Spinal cord (tissue), 10 donors: ENCODE data around the gene POTEC. TPM values are rescaled to one million over a fixed set of nuclear protein-coding genes. Genes with fewer than 3 reads are reported as not detected.
"Not testable (repeated sequence)": the region's sequence is repeated elsewhere in the genome, so short reads cannot be mapped to it uniquely, and the experiment has no call there.

ENCODE experiments used
- DNase-seq, 6 donors: peaks; one replicate each; pipeline versions ENCODE4 v3.0.0 to v3.0.0-alpha.2; 2013 to 2015; ENCODE audit warnings: low spot score in 6 of 6, low read depth in 4 of 6
- H3K27ac ChIP-seq: one replicate; pipeline ENCODE4 v1.5.1; 2013; ENCODE audit warnings: low read depth, low read length, control low read depth
- H3K27me3 ChIP-seq: one replicate; pipeline ENCODE4 v1.6.1; 2013; ENCODE audit warnings: low read length; ENCODE audit not compliant: control insufficient read depth, insufficient read depth
- H3K36me3 ChIP-seq: one replicate; pipeline ENCODE4 v1.6.1; 2013; ENCODE audit warnings: low read length; ENCODE audit not compliant: control insufficient read depth, insufficient read depth
- H3K4me1 ChIP-seq: one replicate; pipeline ENCODE4 v1.6.1; 2013; ENCODE audit warnings: low read length; ENCODE audit not compliant: control insufficient read depth, insufficient read depth
- H3K4me3 ChIP-seq: one replicate; pipeline ENCODE4 v1.5.1; 2013; ENCODE audit warnings: low read depth, low read length, control low read depth
- H3K9me3 ChIP-seq: one replicate; pipeline ENCODE4 v1.6.1; 2013; ENCODE audit warnings: low read length; ENCODE audit not compliant: control insufficient read depth, insufficient read depth
- WGBS: methylation state at CpG from one replicate; pipeline ENCODE4 v1.1.5; 2013; ENCODE audit warnings: missing lambda C conversion rate; ENCODE audit not compliant: insufficient coverage; 5-methylcytosine and 5-hydroxymethylcytosine counted together
- long read RNA-seq, 4 donors: transcript quantifications; one replicate each; lab custom pipeline, GENCODE V29; 2026
- polyA plus RNA-seq, 2 donors: library from polyadenylated mRNA; unstranded; fragments of 120-200 nt; gene quantifications; one replicate each; pipeline ENCODE4 v1.2.1, GENCODE V29; 2013; ENCODE audit not compliant: insufficient read length in 2 of 2
- total RNA-seq, 2 donors: library from RNA; depleted of rRNA in 1 of 2; stranded (reverse); fragments of 120-200 nt in 1 of 2; fragments of >200 nt in 1 of 2; gene quantifications; one replicate each; pipeline versions ENCODE4 v1.2.3 to v1.2.4, GENCODE V29; 2013 to 2014
- donor health status: healthy.

POTEC gene
- not detected for total RNA-seq
- polyA plus RNA-seq = under 1 TPM; 0.05 to 0.08 TPM
- long read RNA-seq, donor 1 = 0 reads
- long read RNA-seq, donor 2 = 0 reads
- long read RNA-seq, donor 3 = 0 reads
- long read RNA-seq, donor 4 = 0 reads

DNA sequence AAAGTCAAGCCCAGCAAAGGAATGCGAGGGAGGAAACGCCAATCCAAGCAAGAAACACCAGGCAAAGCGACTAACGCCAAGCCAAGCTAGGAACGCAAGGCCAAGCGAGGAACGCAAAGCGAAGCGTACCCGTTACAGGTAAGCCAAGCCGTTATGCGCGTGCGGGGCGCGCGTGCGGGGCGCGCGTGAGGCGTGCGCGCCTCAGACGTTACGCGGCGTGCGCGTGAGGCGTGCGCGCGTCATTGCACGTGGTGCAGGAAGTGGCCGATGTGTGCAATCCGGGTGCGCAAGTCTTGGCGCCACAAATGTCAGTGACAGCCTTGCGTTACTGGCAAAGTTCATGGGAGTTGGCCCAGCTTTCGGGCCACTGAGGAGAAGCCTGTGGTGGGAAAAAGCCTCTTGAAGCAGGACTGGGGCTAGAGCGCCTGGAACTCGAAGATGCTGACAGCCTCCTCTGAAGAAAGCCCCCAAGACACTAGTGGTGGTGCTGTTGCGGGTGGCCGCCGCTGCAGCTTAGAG lies at the start of gene POTEC:
Gene POTEC, minus strand, starts transcription at position 155 of the 519 bp plus-strand sequence. CDS start 454 bp downstream, outside the sequence.
- not testable (repeated sequence) for H3K4me3 ChIP-seq, H3K27me3 ChIP-seq, DNase-seq, H3K36me3 ChIP-seq, H3K9me3 ChIP-seq, H3K27ac ChIP-seq, H3K4me1 ChIP-seq
- 71% methylated on average over 42 of the region's 46 CpGs for WGBS

GRCh38 chr18:14577971-14578370 lies 34.6 kb upstream of the POTEC start:
- H3K27me3 ChIP-seq = no peaks in the 10 kb centered on the region
- H3K36me3 ChIP-seq = no peaks in the 10 kb centered on the region
- H3K27ac ChIP-seq = no peak overlapping the region
- H3K4me3 ChIP-seq = no peak overlapping the region
- WGBS = 40% methylated on average over 2 of the region's 3 CpGs
- no peak for DNase-seq
- no peaks in the 10 kb centered on the region for H3K4me1 ChIP-seq
- H3K9me3 ChIP-seq = peaks cover 2% of the 10 kb centered on the region

- DNase-seq, H3K4me3 ChIP-seq, H3K4me1 ChIP-seq, H3K36me3 ChIP-seq, H3K9me3 ChIP-seq, H3K27ac ChIP-seq, H3K27me3 ChIP-seq: not testable (repeated sequence)
- no CpG with 5 or more reads among the region's 2 CpGs for WGBS
Observed at GRCh38 chr18:14559502-14559901, 16.1 kb upstream of the POTEC start.

DNA sequence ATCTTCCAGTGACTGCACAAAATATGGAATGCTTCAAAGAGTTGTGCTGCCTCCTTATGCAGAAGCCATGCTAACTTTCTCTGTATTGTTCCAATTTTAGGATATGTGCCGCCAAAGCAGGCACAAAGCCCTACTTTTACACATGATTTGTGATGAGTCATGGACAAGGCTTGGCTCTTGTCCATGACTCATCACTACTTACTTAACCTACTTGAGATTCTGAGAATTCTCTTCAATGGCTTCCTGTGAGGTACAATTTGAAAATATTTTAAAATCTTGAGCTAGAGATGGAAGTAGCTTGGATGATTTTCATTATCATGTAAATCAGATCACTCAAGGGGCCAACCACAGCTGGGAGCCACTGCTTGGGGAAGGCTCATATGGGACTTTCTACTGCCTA lies 11.7 kb downstream of the POTEC start:
- H3K36me3 ChIP-seq, H3K27ac ChIP-seq, H3K9me3 ChIP-seq, H3K4me3 ChIP-seq, H3K4me1 ChIP-seq, H3K27me3 ChIP-seq, DNase-seq: not testable (repeated sequence)
- no CpG with 5 or more reads among the region's 1 CpG for WGBS

GRCh38 chr18:14510707-14511106 lies 32.7 kb downstream of the POTEC start:
- not testable (repeated sequence) for DNase-seq, H3K27me3 ChIP-seq, H3K27ac ChIP-seq, H3K4me1 ChIP-seq, H3K4me3 ChIP-seq, H3K36me3 ChIP-seq, H3K9me3 ChIP-seq
- no CpG with 5 or more reads among the region's 3 CpGs for WGBS

- not testable (repeated sequence) for H3K9me3 ChIP-seq, H3K4me1 ChIP-seq, H3K36me3 ChIP-seq, H3K27me3 ChIP-seq, DNase-seq, H3K27ac ChIP-seq, H3K4me3 ChIP-seq
- 83% methylated on average over 1 of the region's 8 CpGs for WGBS
Observed at GRCh38 chr18:14503691-14504090, 39.7 kb downstream of the POTEC start.

DNA sequence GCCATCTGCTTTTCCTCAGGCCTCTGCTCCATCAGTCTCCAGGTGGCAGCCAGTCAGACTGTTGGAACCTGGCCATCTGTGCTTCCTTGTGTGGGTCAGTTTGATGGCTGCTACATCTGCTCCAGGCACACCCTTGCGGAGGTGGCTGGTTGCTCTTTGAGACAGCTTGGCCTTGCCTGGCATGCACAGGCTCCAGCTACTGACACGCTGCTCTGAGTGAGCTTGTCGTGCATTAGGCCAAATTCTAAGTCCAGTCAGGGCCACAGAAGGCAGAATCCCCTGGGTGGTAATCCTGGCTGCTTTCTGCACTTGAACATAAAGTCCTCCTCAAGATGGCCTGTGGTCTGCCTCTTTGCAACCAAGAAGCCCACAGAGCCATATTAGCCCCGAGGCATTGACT lies 41.5 kb downstream of the POTEC start:
- not testable (repeated sequence) for H3K4me1 ChIP-seq, H3K27me3 ChIP-seq, H3K36me3 ChIP-seq, H3K4me3 ChIP-seq, H3K9me3 ChIP-seq, H3K27ac ChIP-seq, DNase-seq
- WGBS = 78% methylated on average over 4 of the region's 4 CpGs

DNA sequence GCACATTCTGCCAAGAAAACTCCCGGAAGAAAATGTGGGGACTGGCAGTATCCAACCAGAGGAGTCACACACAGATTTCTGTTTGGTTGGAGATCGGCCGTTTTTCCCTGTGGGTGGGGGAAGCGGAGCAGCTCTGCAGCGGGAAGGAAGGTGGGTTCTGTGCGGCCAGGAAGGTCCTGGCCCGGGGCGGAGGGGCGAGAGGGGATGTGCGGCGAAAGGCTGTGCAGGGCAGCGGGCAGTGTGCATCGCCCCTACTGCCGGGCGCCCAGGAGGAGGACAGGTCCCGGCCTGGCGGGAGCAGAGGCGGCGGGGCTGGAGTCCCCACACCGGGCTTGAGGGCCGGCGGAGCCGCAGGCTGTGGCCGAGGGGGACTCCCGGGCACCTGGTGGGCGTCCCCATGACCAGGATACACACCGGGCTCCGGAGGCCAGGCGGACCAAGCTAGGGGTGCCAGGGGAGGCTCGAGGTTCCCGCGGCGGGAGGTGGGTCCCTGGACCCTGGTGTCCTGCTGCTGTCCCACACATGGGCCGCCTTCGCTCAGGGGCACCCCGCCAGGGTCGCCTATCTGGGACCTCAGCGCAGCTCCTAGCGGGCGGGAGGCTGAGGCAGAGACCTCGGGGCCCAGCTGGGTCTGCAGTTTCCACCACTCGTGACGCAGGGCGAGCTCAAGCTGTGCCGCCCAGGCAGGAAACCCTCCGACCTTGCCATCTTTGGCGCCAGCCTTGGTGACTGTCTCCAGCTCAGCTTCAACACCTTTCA lies 54.0 kb downstream of the POTEC start:
- 59% methylated on average over 28 of the region's 47 CpGs for WGBS
- H3K27me3 ChIP-seq, H3K27ac ChIP-seq, DNase-seq, H3K4me1 ChIP-seq, H3K36me3 ChIP-seq, H3K9me3 ChIP-seq, H3K4me3 ChIP-seq: not testable (repeated sequence)

- not testable (repeated sequence) for H3K27me3 ChIP-seq
Observed at GRCh38 chr18:14488789-14489188, 54.6 kb downstream of the POTEC start.

DNA sequence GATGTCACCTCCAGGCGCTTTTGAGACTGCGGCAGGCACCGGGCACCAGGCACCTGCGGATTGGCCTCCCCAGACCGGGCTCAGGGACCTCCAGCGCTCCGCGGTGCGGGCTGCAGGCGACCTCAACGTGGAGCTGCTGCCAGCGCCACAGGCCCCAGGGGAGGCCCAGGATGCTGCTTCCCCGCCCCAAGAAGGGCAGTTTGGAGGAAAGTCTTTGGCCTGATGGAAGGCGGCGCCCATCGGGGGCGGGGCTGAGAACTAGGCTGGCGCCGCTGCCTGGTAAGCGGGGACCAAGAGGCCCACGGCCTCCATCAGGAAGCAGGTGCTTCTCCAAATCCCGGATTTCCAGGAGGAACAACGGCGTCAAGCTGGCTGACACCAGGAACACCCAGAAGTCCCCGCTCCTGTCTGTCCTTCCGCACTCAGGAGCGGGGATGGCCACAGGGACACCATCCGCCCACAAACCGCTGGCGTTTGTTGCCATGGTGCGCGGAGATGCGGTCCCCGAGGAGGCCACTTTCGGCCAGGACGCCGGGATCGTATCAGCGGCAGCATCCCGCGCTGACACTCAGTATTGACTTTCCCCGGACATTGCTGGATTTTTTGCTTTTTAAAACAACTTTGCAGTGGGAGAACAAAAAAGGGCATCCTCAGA lies 56.3 kb downstream of the POTEC start:
- H3K4me3 ChIP-seq, H3K27me3 ChIP-seq, H3K9me3 ChIP-seq, H3K36me3 ChIP-seq, H3K27ac ChIP-seq, H3K4me1 ChIP-seq, DNase-seq: not testable (repeated sequence)
- 86% methylated on average over 15 of the region's 42 CpGs for WGBS

More at GRCh38 chr18:14488789-14489188, 54.6 kb downstream of the POTEC start:
- not testable (repeated sequence) for H3K4me3 ChIP-seq, H3K36me3 ChIP-seq, DNase-seq, H3K9me3 ChIP-seq, H3K27ac ChIP-seq, H3K4me1 ChIP-seq
- 92% methylated on average over 12 of the region's 17 CpGs for WGBS
